GM12878 (cell line): Measurements from ENCODE around the gene LPCAT2. TPM values are rescaled to one million over a fixed set of nuclear protein-coding genes. Genes with fewer than 3 reads are reported as not detected.

Experiments used
- ATAC-seq: fragments of 200-7000 bp; cut with Tn5 transposase; 3 replicates; pipeline ENCODE4 v1.9.1; 2020; ENCODE audit warnings: mild to moderate bottlenecking, moderate library complexity
- BruUV-seq: library from RNA; stranded (reverse); fragments of 400-500 nt; replicated peaks from 2 replicates; lab custom pipeline; 2021; lab: Mats Ljungman, UMichigan
- CTCF ChIA-PET: fragments of 300-600 bp; sonication (Branson Sonifier 250); formaldehyde crosslinking; extraction: SDS; loops from one replicate; lab custom pipeline; 2021; ENCODE audit warnings: inconsistent platforms; lab: Yijun Ruan, JAX
- POLR2A ChIA-PET: fragments of 350-600 bp; formaldehyde crosslinking; extraction: SDS; loops from one replicate; lab custom pipeline; 2021; ENCODE audit warnings: inconsistent platforms; lab: Charles Lee
- RAD21 ChIA-PET: fragments of 300-600 bp; sonication (Branson Sonifier 250); formaldehyde crosslinking; loops from one replicate; lab custom pipeline; 2023; ENCODE audit warnings: antibody characterized with exemption; ENCODE audit not compliant: unreplicated experiment; lab: Charles Lee
- SMC1A ChIA-PET: fragments of 300-600 bp; sonication (Branson Sonifier 250); formaldehyde crosslinking; loops from one replicate; lab custom pipeline; 2023; ENCODE audit not compliant: unreplicated experiment, uncharacterized antibody; lab: Charles Lee
- DNase-seq: peaks from one replicate; pipeline ENCODE4 v3.0.0-alpha.2; 2011; ENCODE audit warnings: low read depth, low spot score
- FAIRE-seq: peaks from 3 replicates; lab custom pipeline; 2011; peaks lifted over from hg19 to GRCh38; lab: Jason Lieb, UNC
- H2AFZ ChIP-seq: 2 replicates; pipeline ENCODE4 v1.6.0; 2011; ENCODE audit warnings: low read depth, low read length, control low read depth; ENCODE audit not compliant: control insufficient read depth
- H3K27ac ChIP-seq: 2 replicates; pipeline ENCODE4 v1.5.1; 2011; ENCODE audit warnings: control low read depth; ENCODE audit not compliant: control insufficient read depth, insufficient read depth
- H3K27me3 ChIP-seq, 2 experiments: replicated peaks in 1 of 2; 2 replicates each; pipeline versions ENCODE4 v1.6.0 to v1.6.1; 2011; ENCODE audit warnings: low read length in 1 of 2; ENCODE audit not compliant: control insufficient read depth in 2 of 2, insufficient read depth in 2 of 2
- H3K36me3 ChIP-seq, 2 experiments: 2 replicates each; pipeline ENCODE4 v1.5.1; 2011; ENCODE audit warnings: low read length in 1 of 2; ENCODE audit not compliant: control insufficient read depth in 2 of 2, insufficient read depth in 2 of 2
- H3K4me1 ChIP-seq: 2 replicates; pipeline ENCODE4 v1.6.1; 2011; ENCODE audit warnings: mild to moderate bottlenecking, low read length, moderate library complexity, mixed read lengths; ENCODE audit not compliant: control insufficient read depth, insufficient read depth
- H3K4me2 ChIP-seq: 2 replicates; pipeline ENCODE4 v1.6.0; 2011; ENCODE audit warnings: control low read depth; ENCODE audit not compliant: control insufficient read depth, insufficient read depth
- H3K4me3 ChIP-seq: fragments of 200-600 bp; sonication (generic); 2 replicates; pipeline ENCODE4 v1.5.1; 2016
- H3K79me2 ChIP-seq: 2 replicates; pipeline ENCODE4 v1.6.0; 2011; ENCODE audit warnings: low read length; ENCODE audit not compliant: control insufficient read depth, insufficient read depth
- H3K9ac ChIP-seq: 2 replicates; pipeline ENCODE4 v1.8.0; 2011; ENCODE audit warnings: low read length, control low read depth, mixed read lengths; ENCODE audit not compliant: control insufficient read depth, insufficient read depth
- H3K9me3 ChIP-seq: replicated peaks from 3 replicates; pipeline ENCODE4 v1.5.1; 2011; ENCODE audit warnings: mild to moderate bottlenecking, low read length; ENCODE audit not compliant: control insufficient read depth, insufficient read depth
- H4K20me1 ChIP-seq: 2 replicates; pipeline ENCODE4 v1.6.0; 2011; ENCODE audit not compliant: control insufficient read depth, insufficient read depth
- FOS ChIP-seq: IDR thresholded peaks from 3 replicates; pipeline ENCODE4 v1.6.1; 2011; ENCODE audit warnings: borderline replicate concordance; ENCODE audit not compliant: insufficient read length; ENCODE audit errors: extremely low read depth
- HDAC2 ChIP-seq: fragments of 200-600 bp; sonication (generic); IDR thresholded peaks from 2 replicates; pipeline ENCODE4 v1.6.1; 2017
- IKZF2 ChIP-seq, 2 experiments: fragments of 450-650 bp; IDR thresholded peaks; 2 replicates each; pipeline ENCODE4 v1.6.1; 2017; ENCODE audit warnings: mild to moderate bottlenecking in 2 of 2, moderate library complexity in 2 of 2
- NFXL1 ChIP-seq: fragments of 450-650 bp; IDR thresholded peaks from 2 replicates; pipeline ENCODE4 v1.6.1; 2017; ENCODE audit warnings: antibody characterized with exemption, mild to moderate bottlenecking, borderline replicate concordance
- NFYA ChIP-seq: IDR thresholded peaks from 2 replicates; pipeline ENCODE4 v1.6.1; 2011; ENCODE audit warnings: low read depth, mild to moderate bottlenecking, low read length, improper control_type of control experiment, borderline replicate concordance
- PAX5 ChIP-seq: IDR thresholded peaks from 2 replicates; pipeline ENCODE4 v1.6.1; 2011; ENCODE audit warnings: low read depth, low read length, borderline replicate concordance
- POLR2AphosphoS2 ChIP-seq: IDR thresholded peaks from 2 replicates; pipeline ENCODE4 v1.6.1; 2011; ENCODE audit warnings: low read depth, mild to moderate bottlenecking, low read length, improper control_type of control experiment, moderate library complexity
- RBBP5 ChIP-seq: fragments of 200-600 bp; sonication (generic); conservative IDR thresholded peaks from 2 replicates; pipeline ENCODE4 v1.6.1; 2016
- SREBF2 ChIP-seq: IDR thresholded peaks from 2 replicates; pipeline ENCODE4 v1.6.1; 2012; ENCODE audit warnings: mild to moderate bottlenecking, low read length
- ZNF622 ChIP-seq: fragments of 450-650 bp; IDR thresholded peaks from 2 replicates; pipeline ENCODE4 v1.6.1; 2017; ENCODE audit warnings: mild to moderate bottlenecking, inconsistent platforms
- WGBS: methylation state at CpG from one replicate; pipeline ENCODE4 v1.1.6; 2016; ENCODE audit warnings: low lambda C conversion rate; ENCODE audit not compliant: insufficient replicate concordance, insufficient coverage; ENCODE audit errors: missing lambda C conversion rate; 5-methylcytosine and 5-hydroxymethylcytosine counted together
- in situ Hi-C: fragments of 300-500 bp; cut with MboI; formaldehyde crosslinking; loops from 9 replicates; pipeline ENCODE4 v1.14.3; 2018; ENCODE audit warnings: mixed read lengths
- intact Hi-C: fragments of 100-400 bp; cut with micrococcal nuclease; formaldehyde crosslinking; loops from one replicate; pipeline ENCODE4 v1.14.2; 2022; ENCODE audit not compliant: unreplicated experiment
- polyA plus RNA-seq, 11 experiments: library from polyadenylated mRNA; depleted of rRNA in 4 of 11; unstranded in 6 of 11; stranded (reverse) in 5 of 11; fragments of >200 nt; fragmentation: Nextera tagmentation in 4 of 11; fragmentation: Illumina TruSeq in 1 of 11; extraction: Ambion mirVana in 4 of 11; extraction: Trizol in 1 of 11; gene quantifications; 1 replicate in 1 of 11; 2 replicates in 10 of 11; pipeline versions ENCODE4 v1.2.1 to v1.2.3, GENCODE V29; 2011 to 2016; ENCODE audit warnings: inconsistent platforms in 2 of 11, missing spikeins in 2 of 11, low read depth in 1 of 11
- total RNA-seq, 4 experiments: library from RNA; depleted of rRNA in 3 of 4; stranded (reverse); fragments of >200 nt in 3 of 4; fragmentation: Illumina TruSeq in 1 of 4; extraction: Trizol in 1 of 4; gene quantifications; 2 replicates each; pipeline versions ENCODE4 v1.2.1 to v1.2.3, GENCODE V29; 2013 to 2021
- TF ChIP-seq, protein P1 (sequence below): IDR thresholded peaks from 2 replicates; pipeline ENCODE4 v1.6.1; 2012; ENCODE audit warnings: improper control_type of control experiment, low read depth, low read length; ENCODE audit not compliant: insufficient replicate concordance

Gene LPCAT2
- total and polyA plus RNA-seq, 10 of the 15 experiments (the other 5 are each of a cell fraction or from before 2014, with no cell fraction given): 0.01 TPM; not detected in 9

DNA sequence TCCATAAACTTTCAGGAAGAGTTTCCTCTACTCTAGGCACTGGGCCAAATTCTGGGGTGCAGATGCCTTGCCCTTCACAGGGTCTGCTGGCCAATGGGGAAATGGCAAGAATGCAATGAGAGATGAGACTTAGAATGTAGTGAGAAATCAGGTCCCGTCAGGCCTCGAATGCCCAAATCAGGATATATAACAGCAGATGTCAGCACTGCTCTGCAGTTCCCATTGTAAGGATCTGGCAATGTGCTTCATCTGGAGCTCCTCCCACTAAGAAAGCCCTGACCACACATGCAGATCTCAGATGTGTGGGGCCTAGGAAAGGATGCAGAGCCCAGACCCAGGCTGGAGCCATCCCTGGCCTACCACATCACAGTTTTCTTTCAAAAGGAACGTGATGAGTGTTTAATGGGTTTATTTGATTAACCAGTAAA, 13.9 kb upstream of the LPCAT2 start:
- DNase-seq (no peak), ATAC-seq (no peak), FAIRE-seq (no peak)
- no peaks in the 10 kb centered on the region for H3K9me3 ChIP-seq
- H3K9ac ChIP-seq: no peak overlapping the region
- H3K79me2 ChIP-seq: no peaks in the 10 kb centered on the region
- ChIA-PET SMC1A (interaction anchor here (0.5 kb wide), 1 partner anchor 384 kb away, joined by 3 read pairs; no protein-coding TSS in a partner anchor), CTCF (no interaction called here), POLR2A (no interaction called here), RAD21 (no interaction called here)
- intact Hi-C loops (no loop called here), in situ Hi-C loops (no loop called here)
- no peak overlapping the region for H3K4me3 ChIP-seq
- no peak overlapping the region for H3K4me2 ChIP-seq
- WGBS: 49% methylated on average over 3 of the region's 3 CpGs
- BruUV-seq: no TSS peak
- H4K20me1 ChIP-seq: no peaks in the 10 kb centered on the region
- TF ChIP-seq ZNF622 (no peak), RBBP5 (no peak), PAX5 (no peak), NFXL1 (no peak), NFYA (no peak), FOS (no peak), POLR2AphosphoS2 (no peak), SREBF2 (no peak), HDAC2 (no peak), IKZF2 (IDR thresholded peaks at IDR 0.05) (no peak)
- TF ChIP-seq, protein P1, sequence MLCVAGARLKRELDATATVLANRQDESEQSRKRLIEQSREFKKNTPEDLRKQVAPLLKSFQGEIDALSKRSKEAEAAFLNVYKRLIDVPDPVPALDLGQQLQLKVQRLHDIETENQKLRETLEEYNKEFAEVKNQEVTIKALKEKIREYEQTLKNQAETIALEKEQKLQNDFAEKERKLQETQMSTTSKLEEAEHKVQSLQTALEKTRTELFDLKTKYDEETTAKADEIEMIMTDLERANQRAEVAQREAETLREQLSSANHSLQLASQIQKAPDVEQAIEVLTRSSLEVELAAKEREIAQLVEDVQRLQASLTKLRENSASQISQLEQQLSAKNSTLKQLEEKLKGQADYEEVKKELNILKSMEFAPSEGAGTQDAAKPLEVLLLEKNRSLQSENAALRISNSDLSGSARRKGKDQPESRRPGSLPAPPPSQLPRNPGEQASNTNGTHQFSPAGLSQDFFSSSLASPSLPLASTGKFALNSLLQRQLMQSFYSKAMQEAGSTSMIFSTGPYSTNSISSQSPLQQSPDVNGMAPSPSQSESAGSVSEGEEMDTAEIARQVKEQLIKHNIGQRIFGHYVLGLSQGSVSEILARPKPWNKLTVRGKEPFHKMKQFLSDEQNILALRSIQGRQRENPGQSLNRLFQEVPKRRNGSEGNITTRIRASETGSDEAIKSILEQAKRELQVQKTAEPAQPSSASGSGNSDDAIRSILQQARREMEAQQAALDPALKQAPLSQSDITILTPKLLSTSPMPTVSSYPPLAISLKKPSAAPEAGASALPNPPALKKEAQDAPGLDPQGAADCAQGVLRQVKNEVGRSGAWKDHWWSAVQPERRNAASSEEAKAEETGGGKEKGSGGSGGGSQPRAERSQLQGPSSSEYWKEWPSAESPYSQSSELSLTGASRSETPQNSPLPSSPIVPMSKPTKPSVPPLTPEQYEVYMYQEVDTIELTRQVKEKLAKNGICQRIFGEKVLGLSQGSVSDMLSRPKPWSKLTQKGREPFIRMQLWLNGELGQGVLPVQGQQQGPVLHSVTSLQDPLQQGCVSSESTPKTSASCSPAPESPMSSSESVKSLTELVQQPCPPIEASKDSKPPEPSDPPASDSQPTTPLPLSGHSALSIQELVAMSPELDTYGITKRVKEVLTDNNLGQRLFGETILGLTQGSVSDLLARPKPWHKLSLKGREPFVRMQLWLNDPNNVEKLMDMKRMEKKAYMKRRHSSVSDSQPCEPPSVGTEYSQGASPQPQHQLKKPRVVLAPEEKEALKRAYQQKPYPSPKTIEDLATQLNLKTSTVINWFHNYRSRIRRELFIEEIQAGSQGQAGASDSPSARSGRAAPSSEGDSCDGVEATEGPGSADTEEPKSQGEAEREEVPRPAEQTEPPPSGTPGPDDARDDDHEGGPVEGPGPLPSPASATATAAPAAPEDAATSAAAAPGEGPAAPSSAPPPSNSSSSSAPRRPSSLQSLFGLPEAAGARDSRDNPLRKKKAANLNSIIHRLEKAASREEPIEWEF: no peak
- H3K27ac ChIP-seq: no peak overlapping the region
- no peaks in the 10 kb centered on the region for H3K36me3 ChIP-seq
- H3K27me3 ChIP-seq: no peaks in the 10 kb centered on the region; a peak in 1 of 4 replicates
- H3K4me1 ChIP-seq: no peaks in the 10 kb centered on the region
- no peak overlapping the region for H2AFZ ChIP-seq
